ENCODE measurements around the gene CALD1. TPM values are rescaled to one million over a fixed set of nuclear protein-coding genes. Genes with fewer than 3 reads are reported as not detected.

CALD1 gene
- total RNA-seq, 2 donors from 2014 or later: 912 to 1,038 TPM

DNA sequence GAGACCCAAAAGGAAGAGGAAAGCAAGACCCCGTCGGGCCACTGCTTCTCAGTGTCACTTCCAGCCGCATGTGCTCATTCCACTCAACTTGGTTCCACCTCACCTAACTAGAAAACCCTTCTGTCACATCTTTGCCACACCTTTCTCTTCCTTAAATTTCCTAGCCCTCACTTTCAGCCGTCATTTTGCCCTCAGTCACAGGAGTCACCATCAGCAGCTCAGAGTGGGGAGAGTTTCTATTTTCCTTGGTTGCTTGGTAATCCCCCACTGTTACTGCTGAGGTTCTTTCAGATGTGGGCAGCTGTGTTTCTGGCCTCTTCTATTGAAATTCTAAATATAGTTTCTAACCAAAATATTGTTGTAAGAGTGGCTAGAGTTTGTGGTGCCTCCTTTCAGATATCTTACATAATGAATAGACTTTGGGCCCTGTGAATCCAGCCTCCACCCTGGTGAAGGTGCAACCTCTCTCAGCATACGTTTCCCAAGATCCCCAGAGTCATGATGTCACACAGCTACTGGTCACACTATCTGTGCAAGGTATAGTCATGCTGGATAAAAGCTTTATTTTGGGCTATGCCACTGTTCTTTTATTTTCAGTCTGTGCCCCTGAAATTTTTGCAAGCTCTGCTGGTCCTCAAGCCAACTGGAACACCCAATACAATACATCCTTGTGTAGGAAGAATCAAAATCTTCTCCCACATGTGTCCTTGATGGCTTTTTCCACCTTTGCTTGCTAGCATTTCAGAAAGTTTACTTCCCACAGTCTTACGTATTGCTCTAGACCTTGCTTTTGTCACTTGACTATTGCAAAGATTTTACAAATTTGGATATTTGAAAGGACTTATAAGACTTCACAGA is 216.0 kb downstream of the CALD1 start:
- H3K27me3 ChIP-seq (replicated peaks; ENCODE audit: insufficient read depth): no peaks in the 10 kb centered on the region
- no peaks in the 10 kb centered on the region for H3K36me3 ChIP-seq
- TF ChIP-seq, protein P1, sequence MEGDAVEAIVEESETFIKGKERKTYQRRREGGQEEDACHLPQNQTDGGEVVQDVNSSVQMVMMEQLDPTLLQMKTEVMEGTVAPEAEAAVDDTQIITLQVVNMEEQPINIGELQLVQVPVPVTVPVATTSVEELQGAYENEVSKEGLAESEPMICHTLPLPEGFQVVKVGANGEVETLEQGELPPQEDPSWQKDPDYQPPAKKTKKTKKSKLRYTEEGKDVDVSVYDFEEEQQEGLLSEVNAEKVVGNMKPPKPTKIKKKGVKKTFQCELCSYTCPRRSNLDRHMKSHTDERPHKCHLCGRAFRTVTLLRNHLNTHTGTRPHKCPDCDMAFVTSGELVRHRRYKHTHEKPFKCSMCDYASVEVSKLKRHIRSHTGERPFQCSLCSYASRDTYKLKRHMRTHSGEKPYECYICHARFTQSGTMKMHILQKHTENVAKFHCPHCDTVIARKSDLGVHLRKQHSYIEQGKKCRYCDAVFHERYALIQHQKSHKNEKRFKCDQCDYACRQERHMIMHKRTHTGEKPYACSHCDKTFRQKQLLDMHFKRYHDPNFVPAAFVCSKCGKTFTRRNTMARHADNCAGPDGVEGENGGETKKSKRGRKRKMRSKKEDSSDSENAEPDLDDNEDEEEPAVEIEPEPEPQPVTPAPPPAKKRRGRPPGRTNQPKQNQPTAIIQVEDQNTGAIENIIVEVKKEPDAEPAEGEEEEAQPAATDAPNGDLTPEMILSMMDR (IDR thresholded peaks at IDR 0.05): no peak
- peaks cover 20 to 63% of the 10 kb centered on the region in 2 donors for H3K4me1 ChIP-seq (ENCODE audit: control insufficient read depth in 1 of 2, low read depth in 2 of 2)
- DNase-seq (ENCODE audit: low spot score) (no peak), ATAC-seq (ENCODE audit: insufficient number of reproducible peaks, low FRiP score, low read depth) (peak; percentile 44)
- no peak overlapping the region for H3K4me3 ChIP-seq
- peak overlapping the region; percentile 49 to 78 for H3K27ac ChIP-seq
- H3K9me3 ChIP-seq: no peaks in the 10 kb centered on the region

DNA sequence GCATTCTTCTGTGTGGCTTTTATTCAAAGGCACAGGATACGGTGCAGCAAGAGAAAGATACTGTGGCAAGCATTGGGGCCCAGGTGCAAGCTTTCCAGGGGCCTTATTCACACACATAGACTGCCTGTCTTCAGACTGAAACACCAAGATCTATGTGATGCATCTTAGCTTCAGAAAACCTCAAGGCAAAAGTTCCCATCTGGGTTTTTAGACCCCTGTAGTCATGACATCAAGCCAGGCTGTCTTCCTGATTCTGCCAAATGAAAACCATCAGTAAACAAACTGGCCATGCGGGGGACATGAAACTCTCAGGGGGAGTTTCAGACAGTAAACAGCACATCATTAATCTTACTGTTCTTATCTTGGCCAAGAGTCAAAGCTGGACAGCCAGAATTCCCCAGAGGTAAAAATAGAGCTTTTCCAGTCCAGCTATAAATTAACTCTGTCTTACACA is 216.7 kb downstream of the CALD1 start:
- DNase-seq (ENCODE audit: low spot score): no peak

GRCh38 chr7:134997214-134997885 is 217.9 kb downstream of the CALD1 start:
- Histone ChIP-seq H3K36me3 (no peaks in the 10 kb centered on the region), H3K4me1 (ENCODE audit: control insufficient read depth in 1 of 2, low read depth in 2 of 2) (peaks cover 10 to 44% of the 10 kb centered on the region in 2 donors)

More for the DNA sequence above, 216.7 kb downstream of the CALD1 start:
- TF ChIP-seq, protein P1 (IDR thresholded peaks at IDR 0.05): no peak
- no peak overlapping the region for H3K4me3 ChIP-seq
- peak overlapping the region; percentile 49 to 78 for H3K27ac ChIP-seq
- no peak for ATAC-seq (ENCODE audit: insufficient number of reproducible peaks, low FRiP score, low read depth)
- H3K4me1 ChIP-seq (ENCODE audit: control insufficient read depth in 1 of 2, low read depth in 2 of 2): peaks cover 20 to 57% of the 10 kb centered on the region in 2 donors
- H3K27me3 ChIP-seq (replicated peaks; ENCODE audit: insufficient read depth): no peaks in the 10 kb centered on the region
- no peaks in the 10 kb centered on the region for H3K9me3 ChIP-seq
- no peaks in the 10 kb centered on the region for H3K36me3 ChIP-seq

GRCh38 chr7:134999136-134999535 is 219.7 kb downstream of the CALD1 start:
- Histone ChIP-seq H3K27ac (no peak overlapping the region), H3K27me3 (replicated peaks; ENCODE audit: insufficient read depth) (no peaks in the 10 kb centered on the region), H3K9me3 (no peaks in the 10 kb centered on the region), H3K4me1 (ENCODE audit: control insufficient read depth in 1 of 2, low read depth in 2 of 2) (peaks cover 9 to 29% of the 10 kb centered on the region in 2 donors), H3K36me3 (no peaks in the 10 kb centered on the region), H3K4me3 (no peak overlapping the region)
- ATAC-seq (ENCODE audit: insufficient number of reproducible peaks, low FRiP score, low read depth) (no peak), DNase-seq (ENCODE audit: low spot score) (no peak)
- TF ChIP-seq, protein P1 (IDR thresholded peaks at IDR 0.05): no peak

More at GRCh38 chr7:134997214-134997885, 217.9 kb downstream of the CALD1 start:
- TF ChIP-seq, protein P1 (IDR thresholded peaks at IDR 0.05): no peak
- Histone ChIP-seq H3K27ac (no peak overlapping the region), H3K27me3 (replicated peaks; ENCODE audit: insufficient read depth) (no peaks in the 10 kb centered on the region), H3K4me3 (no peak overlapping the region), H3K9me3 (no peaks in the 10 kb centered on the region)
- no peak for ATAC-seq (ENCODE audit: insufficient number of reproducible peaks, low FRiP score, low read depth)
- no peak for DNase-seq (ENCODE audit: low spot score)
